ENCODE data around the gene FGF22.

GRCh38 chr19:634975-635652 is 4.6 kb upstream of the FGF22 start:
- TF ChIP-seq CTCF (IDR thresholded peaks at IDR 0.05) = no peak
- no peak for TF ChIP-seq POLR2A (IDR thresholded peaks at IDR 0.05)
- TF ChIP-seq EP300 (IDR thresholded peaks at IDR 0.05) = no peak

Data from ovary (tissue), 3 donors.